Endothelial cell of umbilical vein (primary cell): ENCODE data around the gene SRBD1. TPM values are rescaled to one million over a fixed set of nuclear protein-coding genes. Genes with fewer than 3 reads are reported as not detected.

Experiments used
- BruUV-seq: library from RNA; stranded (reverse); fragments of 400-500 nt; replicated peaks from 2 replicates; lab custom pipeline; 2021; lab: Mats Ljungman, UMichigan
- CTCF ChIA-PET: fragments of 300-600, 350-600 bp; sonication (Branson Sonifier 250); formaldehyde crosslinking; loops from one replicate; lab custom pipeline; 2021; ENCODE audit warnings: antibody characterized with exemption, inconsistent platforms; lab: Charles Lee
- POLR2A ChIA-PET: fragments of 300-600, 350-600 bp; sonication (Branson Sonifier 250); formaldehyde crosslinking; loops from one replicate; lab custom pipeline; 2021; ENCODE audit warnings: antibody characterized with exemption, inconsistent platforms; lab: Charles Lee
- DNase-seq: peaks from one replicate; pipeline ENCODE4 v3.0.0-alpha.2; 2011; ENCODE audit warnings: low read depth, low spot score
- FAIRE-seq: peaks from 2 replicates; lab custom pipeline; 2011; peaks lifted over from hg19 to GRCh38; lab: Jason Lieb, UNC
- H2AFZ ChIP-seq: 2 replicates; pipeline ENCODE4 v1.6.0; 2012; ENCODE audit warnings: low read depth, low read length, control low read depth, inconsistent platforms
- H3K27ac ChIP-seq: 2 replicates; pipeline ENCODE4 v1.5.1; 2011; ENCODE audit warnings: low read depth, mild to moderate bottlenecking, control low read depth, low read length, moderate library complexity; ENCODE audit not compliant: insufficient read depth
- H3K27me3 ChIP-seq, 2 experiments: 2 replicates each; pipeline versions ENCODE4 v1.6.0 to v1.6.1; 2011; ENCODE audit warnings: low read length in 2 of 2, mixed read lengths in 1 of 2; ENCODE audit not compliant: control insufficient read depth in 2 of 2, insufficient read depth in 2 of 2
- H3K36me3 ChIP-seq, 2 experiments: 2 replicates in 1 of 2; 3 replicates in 1 of 2; pipeline ENCODE4 v1.5.1; 2011; ENCODE audit warnings: low read length in 2 of 2, mild to moderate bottlenecking in 1 of 2, moderate library complexity in 1 of 2; ENCODE audit not compliant: control insufficient read depth in 2 of 2, insufficient read depth in 2 of 2; ENCODE audit errors: extremely low read depth in 1 of 2
- H3K4me1 ChIP-seq: 3 replicates; pipeline ENCODE4 v1.5.1; 2011; ENCODE audit warnings: mild to moderate bottlenecking, low read length; ENCODE audit not compliant: control insufficient read depth, insufficient read depth; ENCODE audit errors: extremely low read depth
- H3K4me2 ChIP-seq: 2 replicates; pipeline ENCODE4 v1.6.1; 2011; ENCODE audit warnings: low read length, control low read depth, mixed read lengths; ENCODE audit not compliant: insufficient read depth
- H3K4me3 ChIP-seq, 3 experiments: fragments of 200-600 bp in 1 of 3; sonication (generic), shearing (Covaris generic) in 1 of 3; replicated peaks in 1 of 3; 2 replicates each; pipeline ENCODE4 v1.5.1; 2011 to 2016; ENCODE audit warnings: control low read depth in 3 of 3, low read length in 3 of 3, mild to moderate bottlenecking in 2 of 3, inconsistent platforms in 1 of 3, low read depth in 1 of 3, moderate library complexity in 1 of 3; ENCODE audit not compliant: insufficient read depth in 1 of 3
- H3K79me2 ChIP-seq: 2 replicates; pipeline ENCODE4 v1.6.0; 2012; ENCODE audit warnings: low read length, inconsistent platforms; ENCODE audit not compliant: control insufficient read depth, insufficient read depth
- H3K9ac ChIP-seq: replicated peaks from 2 replicates; pipeline ENCODE3; 2011; ENCODE audit warnings: low read length, control low read depth; ENCODE audit not compliant: insufficient read depth; ENCODE audit errors: extremely low read depth
- H3K9me1 ChIP-seq: replicated peaks from 3 replicates; pipeline ENCODE4 v1.6.0; 2011; ENCODE audit warnings: mild to moderate bottlenecking, low read length; ENCODE audit not compliant: control insufficient read depth, insufficient read depth; ENCODE audit errors: extremely low read depth
- H3K9me3 ChIP-seq: replicated peaks from 2 replicates; pipeline ENCODE4 v1.5.1; 2012; ENCODE audit warnings: low read length, inconsistent platforms; ENCODE audit not compliant: control insufficient read depth, insufficient read depth
- H4K20me1 ChIP-seq: replicated peaks from 2 replicates; pipeline ENCODE3; 2011; ENCODE audit warnings: mild to moderate bottlenecking, low read length; ENCODE audit not compliant: control insufficient read depth, insufficient read depth; ENCODE audit errors: extremely low read depth
- EZH2 ChIP-seq: IDR thresholded peaks from 2 replicates; pipeline ENCODE4 v1.6.1; 2012; ENCODE audit warnings: borderline replicate concordance, low read depth, mild to moderate bottlenecking, moderate library complexity, low read length, inconsistent platforms; ENCODE audit not compliant: severe bottlenecking
- FOS ChIP-seq: IDR thresholded peaks from 2 replicates; pipeline ENCODE4 v1.6.1; 2011; ENCODE audit warnings: mild to moderate bottlenecking, low read length, moderate library complexity, borderline replicate concordance; ENCODE audit not compliant: insufficient read depth
- GATA2 ChIP-seq: IDR thresholded peaks from 2 replicates; pipeline ENCODE4 v1.7.0; 2011; ENCODE audit warnings: low read depth, mild to moderate bottlenecking, moderate library complexity, mixed read lengths, low read length; ENCODE audit not compliant: insufficient read length, insufficient read depth
- JUN ChIP-seq: IDR thresholded peaks from 2 replicates; pipeline ENCODE4 v1.6.1; 2011; ENCODE audit warnings: borderline replicate concordance, low read depth; ENCODE audit not compliant: insufficient read length, insufficient read depth
- POLR2A ChIP-seq: IDR thresholded peaks from 2 replicates; pipeline ENCODE4 v1.6.1; 2012; ENCODE audit warnings: low read depth, mild to moderate bottlenecking, control low read depth, low read length
- POLR2AphosphoS5 ChIP-seq: IDR thresholded peaks from 2 replicates; pipeline ENCODE4 v1.6.1; 2012; ENCODE audit warnings: low read depth, mild to moderate bottlenecking, control low read depth, low read length, moderate library complexity; ENCODE audit not compliant: insufficient read depth
- dilution Hi-C: fragments of 300-500 bp; cut with MboI; formaldehyde crosslinking; loops from one replicate; pipeline ENCODE4 v1.15.0; 2019; ENCODE audit warnings: low sequenced_read_pairs; ENCODE audit not compliant: extremely low pct_ligation_motif_present
- intact Hi-C: fragments of 100-400 bp; cut with micrococcal nuclease; formaldehyde crosslinking; loops from one replicate; pipeline ENCODE4 v1.10.0; 2022
- polyA plus RNA-seq, 4 experiments: library from polyadenylated mRNA; depleted of rRNA in 3 of 4; stranded (reverse) in 3 of 4; unstranded in 1 of 4; fragments of >200 nt; gene quantifications; 2 replicates each; pipeline versions ENCODE4 v1.2.1 to v1.2.3, GENCODE V29; 2011 to 2012; ENCODE audit warnings: missing spikeins in 1 of 4
- total RNA-seq: library from RNA; stranded (reverse); gene quantifications from 2 replicates; pipeline ENCODE4 v1.2.3, GENCODE V29; 2021
- TF ChIP-seq, protein P1 (sequence below): IDR thresholded peaks from 2 replicates; pipeline ENCODE4 v1.6.1; 2011; ENCODE audit not compliant: insufficient read depth, insufficient read length
- TF ChIP-seq, protein P2 (sequence below), 2 donors: IDR thresholded peaks; 1 replicate in 1 of 2; 2 replicates in 1 of 2; pipeline ENCODE4 v1.5.1; 2011; ENCODE audit warnings: low read length in 2 of 2, mild to moderate bottlenecking in 2 of 2, moderate library complexity in 2 of 2, control low read depth in 1 of 2, inconsistent platforms in 1 of 2, low read depth in 1 of 2; ENCODE audit not compliant: insufficient read depth in 1 of 2; ENCODE audit errors: extremely low read depth in 1 of 2

SRBD1 gene
- total and polyA plus RNA-seq, 2 donors (not counting 3 experiments of a cell fraction or from before 2014, with no cell fraction given): 3.7 to 12.5 TPM

DNA sequence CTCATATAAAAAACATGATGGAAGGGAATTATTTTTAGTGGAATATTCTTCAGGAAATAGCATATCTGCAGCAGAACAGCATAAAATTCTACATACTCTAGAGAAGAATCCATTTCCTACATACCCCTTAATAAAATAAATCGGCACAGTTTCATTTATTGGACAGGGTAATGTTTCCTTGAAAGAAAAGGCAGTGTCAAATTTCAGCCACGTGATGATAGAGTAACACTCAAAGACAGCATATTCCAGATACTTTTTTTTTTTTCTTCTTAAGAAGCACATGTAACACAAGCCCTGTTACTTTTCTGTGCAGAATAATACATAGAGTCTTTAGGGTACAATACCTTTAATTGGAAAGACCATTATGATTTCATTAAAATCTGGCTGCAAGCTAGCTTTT, 204.4 kb downstream of the SRBD1 start:
- H4K20me1 ChIP-seq: no peaks in the 10 kb centered on the region
- no peak for FAIRE-seq
- no peak overlapping the region for H3K4me3 ChIP-seq
- no TSS peak for BruUV-seq
- CTCF ChIA-PET: no interaction called here
- H3K27ac ChIP-seq: no peak overlapping the region
- no peaks in the 10 kb centered on the region for H3K9me1 ChIP-seq
- POLR2A ChIA-PET: no interaction called here
- intact Hi-C loops: no loop called here
- H3K9me3 ChIP-seq: no peaks in the 10 kb centered on the region
- no peaks in the 10 kb centered on the region for H3K27me3 ChIP-seq
- dilution Hi-C loops: no loop called here
- DNase-seq: no peak
- no peak overlapping the region for H2AFZ ChIP-seq
- H3K9ac ChIP-seq: no peak overlapping the region
- TF ChIP-seq, protein P1, sequence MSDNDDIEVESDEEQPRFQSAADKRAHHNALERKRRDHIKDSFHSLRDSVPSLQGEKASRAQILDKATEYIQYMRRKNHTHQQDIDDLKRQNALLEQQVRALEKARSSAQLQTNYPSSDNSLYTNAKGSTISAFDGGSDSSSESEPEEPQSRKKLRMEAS: no peak
- no peak for TF ChIP-seq GATA2
- no peak for TF ChIP-seq FOS
- TF ChIP-seq POLR2AphosphoS5: no peak
- TF ChIP-seq POLR2A: no peak
- TF ChIP-seq EZH2: no peak
- no peak for TF ChIP-seq JUN
- TF ChIP-seq, protein P2, sequence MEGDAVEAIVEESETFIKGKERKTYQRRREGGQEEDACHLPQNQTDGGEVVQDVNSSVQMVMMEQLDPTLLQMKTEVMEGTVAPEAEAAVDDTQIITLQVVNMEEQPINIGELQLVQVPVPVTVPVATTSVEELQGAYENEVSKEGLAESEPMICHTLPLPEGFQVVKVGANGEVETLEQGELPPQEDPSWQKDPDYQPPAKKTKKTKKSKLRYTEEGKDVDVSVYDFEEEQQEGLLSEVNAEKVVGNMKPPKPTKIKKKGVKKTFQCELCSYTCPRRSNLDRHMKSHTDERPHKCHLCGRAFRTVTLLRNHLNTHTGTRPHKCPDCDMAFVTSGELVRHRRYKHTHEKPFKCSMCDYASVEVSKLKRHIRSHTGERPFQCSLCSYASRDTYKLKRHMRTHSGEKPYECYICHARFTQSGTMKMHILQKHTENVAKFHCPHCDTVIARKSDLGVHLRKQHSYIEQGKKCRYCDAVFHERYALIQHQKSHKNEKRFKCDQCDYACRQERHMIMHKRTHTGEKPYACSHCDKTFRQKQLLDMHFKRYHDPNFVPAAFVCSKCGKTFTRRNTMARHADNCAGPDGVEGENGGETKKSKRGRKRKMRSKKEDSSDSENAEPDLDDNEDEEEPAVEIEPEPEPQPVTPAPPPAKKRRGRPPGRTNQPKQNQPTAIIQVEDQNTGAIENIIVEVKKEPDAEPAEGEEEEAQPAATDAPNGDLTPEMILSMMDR (IDR thresholded peaks at IDR 0.05; ENCODE audit: extremely low read depth in 1 of 2, insufficient read depth in 1 of 2, low read depth in 1 of 2, low read length in 2 of 2): no peak
- H3K36me3 ChIP-seq: peaks cover 0 to 3% of the 10 kb centered on the region in 2 experiments
- no peaks in the 10 kb centered on the region for H3K79me2 ChIP-seq
- H3K4me2 ChIP-seq: no peak overlapping the region
- H3K4me1 ChIP-seq: no peaks in the 10 kb centered on the region
